ENCODE results near the gene ZNF264. TPM values are rescaled to one million over a fixed set of nuclear protein-coding genes. Genes with fewer than 3 reads are reported as not detected.

Gene ZNF264
- total and polyA plus RNA-seq, 7 experiments from 2014 or later, result 25.6 to 65.9 (median 36.6) TPM

DNA sequence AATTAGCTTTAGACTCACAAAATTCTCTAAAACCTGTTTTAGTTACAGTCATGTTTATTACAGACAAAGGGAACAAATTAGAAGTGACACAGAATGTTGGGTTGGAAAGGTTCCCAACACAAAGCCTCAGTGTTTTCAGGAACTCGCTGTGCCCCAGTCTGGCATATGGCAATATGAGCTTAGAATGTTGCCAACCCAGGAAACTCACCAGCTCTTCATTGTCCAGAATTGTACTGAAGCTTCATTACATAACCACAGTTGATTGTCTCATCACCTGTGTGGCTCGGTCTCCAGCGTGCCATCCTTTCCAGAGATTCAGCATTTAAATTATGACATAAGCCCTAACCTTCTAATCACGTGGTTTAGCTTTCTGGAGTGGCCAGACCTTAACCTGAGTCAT lies 19.1 kb downstream of the ZNF264 start:
- H3K27ac Mint-ChIP-seq, result no peak overlapping the region
- CTCF ChIA-PET, result interaction anchor here (0.6 kb wide), 1 partner anchor 738 kb away, joined by 3 read pairs; no protein-coding TSS in a partner anchor
- H3K27ac ChIP-seq (ENCODE audit: low read depth, low read length), result no peak overlapping the region
- no peaks in the 10 kb centered on the region for H3K27me3 Mint-ChIP-seq
- no peak overlapping the region for H3K4me3 ChIP-seq (ENCODE audit: low read length)
- POLR2A ChIA-PET, result no interaction called here
- no peak overlapping the region for H3K4me3 Mint-ChIP-seq
- H3K4me1 Mint-ChIP-seq, result peaks cover 0 to 4% (median 0%) of the 10 kb centered on the region in 7 donors
- intact Hi-C loops (cut with micrococcal nuclease), result no loop called here
- peaks cover 0 to 78% (median 30%) of the 10 kb centered on the region in 3 experiments for H3K9me3 ChIP-seq (ENCODE audit: control insufficient read depth in 2 of 3, low read length in 3 of 3)
- ATAC-seq (no peak), DNase-seq (no peak)
- no peaks in the 10 kb centered on the region for H3K4me1 ChIP-seq (ENCODE audit: control insufficient read depth in 2 of 2, insufficient read depth in 2 of 2, low read length in 2 of 2)
- H3K36me3 Mint-ChIP-seq, result peaks cover 42 to 97% (median 81%) of the 10 kb centered on the region in 5 donors
- H3K9me3 Mint-ChIP-seq, result peaks cover 12 to 92% (median 60%) of the 10 kb centered on the region in 11 donors
- H3K36me3 ChIP-seq (ENCODE audit: control insufficient read depth in 2 of 3, insufficient read depth in 3 of 3, low read length in 3 of 3), result peaks cover 27 to 75% (median 32%) of the 10 kb centered on the region in 3 experiments
- no peaks in the 10 kb centered on the region for H3K27me3 ChIP-seq (ENCODE audit: control insufficient read depth in 2 of 2, insufficient read depth in 2 of 2, low read length in 2 of 2)

DNA sequence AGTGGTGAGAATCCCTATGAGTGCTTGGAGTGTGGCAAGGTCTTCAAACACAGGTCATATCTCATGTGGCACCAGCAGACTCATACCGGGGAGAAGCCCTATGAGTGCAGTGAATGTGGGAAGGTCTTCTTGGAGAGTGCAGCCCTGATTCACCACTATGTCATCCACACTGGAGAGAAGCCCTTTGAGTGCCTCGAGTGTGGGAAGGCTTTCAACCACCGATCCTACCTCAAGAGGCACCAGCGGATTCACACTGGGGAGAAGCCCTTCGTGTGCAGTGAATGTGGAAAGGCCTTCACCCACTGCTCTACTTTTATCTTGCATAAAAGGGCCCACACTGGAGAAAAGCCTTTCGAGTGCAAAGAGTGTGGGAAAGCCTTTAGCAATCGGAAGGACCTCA lies 20.8 kb downstream of the ZNF264 start:
- ChIA-PET CTCF (no interaction called here), POLR2A (no interaction called here)
- DNase-seq (no peak), ATAC-seq (no peak)
- peaks cover 23 to 60% (median 28%) of the 10 kb centered on the region in 3 experiments for H3K36me3 ChIP-seq (ENCODE audit: control insufficient read depth in 2 of 3, insufficient read depth in 3 of 3, low read length in 3 of 3)
- H3K27me3 Mint-ChIP-seq, result no peaks in the 10 kb centered on the region
- peaks cover 43 to 97% (median 84%) of the 10 kb centered on the region in 5 donors for H3K36me3 Mint-ChIP-seq
- H3K27ac Mint-ChIP-seq, result no peak overlapping the region
- peaks cover 0 to 81% (median 39%) of the 10 kb centered on the region in 3 experiments for H3K9me3 ChIP-seq (ENCODE audit: control insufficient read depth in 2 of 3, low read length in 3 of 3)
- no peaks in the 10 kb centered on the region for H3K4me1 ChIP-seq (ENCODE audit: control insufficient read depth in 2 of 2, insufficient read depth in 2 of 2, low read length in 2 of 2)
- H3K27me3 ChIP-seq (ENCODE audit: control insufficient read depth in 2 of 2, insufficient read depth in 2 of 2, low read length in 2 of 2), result no peaks in the 10 kb centered on the region
- intact Hi-C loops (cut with micrococcal nuclease), result no loop called here
- no peak overlapping the region for H3K4me3 ChIP-seq (ENCODE audit: low read length)
- peak overlapping the region in 1 of 10 donors; percentile 16 for H3K4me3 Mint-ChIP-seq
- peaks cover 0 to 4% (median 0%) of the 10 kb centered on the region in 7 donors for H3K4me1 Mint-ChIP-seq
- no peak overlapping the region for H3K27ac ChIP-seq (ENCODE audit: low read depth, low read length)
- H3K9me3 Mint-ChIP-seq, result peaks cover 12 to 96% (median 67%) of the 10 kb centered on the region in 11 donors

DNA sequence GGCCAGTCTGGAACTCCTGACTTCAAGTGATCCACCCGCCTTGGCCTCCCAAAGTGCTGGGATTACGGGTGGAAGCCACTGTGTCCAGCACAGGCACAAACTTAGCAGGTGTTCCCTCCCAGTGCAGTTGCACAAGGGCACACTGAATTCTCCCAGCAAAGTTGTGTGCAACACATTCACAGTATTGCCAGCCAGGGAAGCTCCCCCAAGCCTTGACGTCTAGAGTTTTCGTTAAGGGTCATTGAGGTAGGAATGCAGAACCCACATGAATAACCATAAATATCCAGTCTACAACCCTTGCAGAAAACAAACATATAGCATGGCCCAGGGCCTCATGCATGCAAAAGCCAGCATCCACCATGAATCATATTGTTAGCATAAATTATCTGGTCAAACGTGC lies 36.2 kb downstream of the ZNF264 start:
- ChIA-PET CTCF (no interaction called here), POLR2A (no interaction called here)
- Mint-ChIP-seq H3K9me3 (peaks cover 9 to 83% (median 34%) of the 10 kb centered on the region in 11 donors), H3K4me1 (no peaks in the 10 kb centered on the region), H3K27me3 (peaks cover 0 to 8% (median 4%) of the 10 kb centered on the region in 5 donors), H3K4me3 (no peak overlapping the region), H3K36me3 (peaks cover 4 to 27% (median 22%) of the 10 kb centered on the region in 5 donors), H3K27ac (no peak overlapping the region)
- intact Hi-C loops (cut with micrococcal nuclease), result no loop called here
- Histone ChIP-seq H3K4me1 (ENCODE audit: control insufficient read depth in 2 of 2, insufficient read depth in 2 of 2, low read length in 2 of 2) (no peaks in the 10 kb centered on the region), H3K36me3 (ENCODE audit: control insufficient read depth in 2 of 3, insufficient read depth in 3 of 3, low read length in 3 of 3) (no peaks in the 10 kb centered on the region), H3K4me3 (ENCODE audit: low read length) (no peak overlapping the region), H3K9me3 (ENCODE audit: control insufficient read depth in 2 of 3, low read length in 3 of 3) (peaks cover 0 to 28% (median 0%) of the 10 kb centered on the region in 3 experiments), H3K27me3 (ENCODE audit: control insufficient read depth in 2 of 2, insufficient read depth in 2 of 2, low read length in 2 of 2) (no peaks in the 10 kb centered on the region), H3K27ac (ENCODE audit: low read depth, low read length) (no peak overlapping the region)
- DNase-seq, result no peak
- no peak for ATAC-seq

DNA sequence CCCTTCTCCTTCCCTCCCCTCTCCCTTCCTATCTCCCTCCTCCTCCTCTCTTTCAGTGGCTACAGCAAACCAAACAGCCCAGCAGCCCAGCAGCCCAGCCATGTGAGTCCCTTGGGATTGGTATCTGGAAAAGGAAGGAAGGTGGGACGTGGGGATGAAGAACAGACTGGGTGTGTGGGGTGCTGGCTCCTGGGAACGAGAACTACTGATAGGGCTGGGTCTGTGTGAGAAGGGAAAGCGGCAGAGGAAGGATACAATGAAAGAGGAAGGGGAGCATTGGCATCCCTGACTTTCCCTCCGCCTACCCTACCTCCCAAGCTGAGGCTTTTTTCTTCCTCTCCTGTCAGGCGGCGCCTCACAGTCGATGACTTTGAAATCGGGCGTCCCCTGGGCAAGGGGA lies 40.4 kb downstream of the ZNF264 start:
- H3K27ac ChIP-seq (ENCODE audit: low read depth, low read length), result no peak overlapping the region
- Mint-ChIP-seq H3K4me3 (no peak overlapping the region), H3K36me3 (peaks cover 4 to 16% (median 11%) of the 10 kb centered on the region in 5 donors), H3K27ac (no peak overlapping the region), H3K4me1 (no peaks in the 10 kb centered on the region), H3K27me3 (peaks cover 0 to 21% (median 4%) of the 10 kb centered on the region in 5 donors), H3K9me3 (peaks cover 4 to 52% (median 16%) of the 10 kb centered on the region in 11 donors)
- no peaks in the 10 kb centered on the region for H3K27me3 ChIP-seq (ENCODE audit: control insufficient read depth in 2 of 2, insufficient read depth in 2 of 2, low read length in 2 of 2)
- no peaks in the 10 kb centered on the region for H3K4me1 ChIP-seq (ENCODE audit: control insufficient read depth in 2 of 2, insufficient read depth in 2 of 2, low read length in 2 of 2)
- ChIA-PET POLR2A (no interaction called here), CTCF (no interaction called here)
- H3K36me3 ChIP-seq (ENCODE audit: control insufficient read depth in 2 of 3, insufficient read depth in 3 of 3, low read length in 3 of 3), result no peaks in the 10 kb centered on the region
- no peak overlapping the region for H3K4me3 ChIP-seq (ENCODE audit: low read length)
- DNase-seq, result no peak
- H3K9me3 ChIP-seq (ENCODE audit: control insufficient read depth in 2 of 3, low read length in 3 of 3), result peaks cover 0 to 9% (median 0%) of the 10 kb centered on the region in 3 experiments
- ATAC-seq, result no peak
- intact Hi-C loops (cut with micrococcal nuclease), result no loop called here

DNA sequence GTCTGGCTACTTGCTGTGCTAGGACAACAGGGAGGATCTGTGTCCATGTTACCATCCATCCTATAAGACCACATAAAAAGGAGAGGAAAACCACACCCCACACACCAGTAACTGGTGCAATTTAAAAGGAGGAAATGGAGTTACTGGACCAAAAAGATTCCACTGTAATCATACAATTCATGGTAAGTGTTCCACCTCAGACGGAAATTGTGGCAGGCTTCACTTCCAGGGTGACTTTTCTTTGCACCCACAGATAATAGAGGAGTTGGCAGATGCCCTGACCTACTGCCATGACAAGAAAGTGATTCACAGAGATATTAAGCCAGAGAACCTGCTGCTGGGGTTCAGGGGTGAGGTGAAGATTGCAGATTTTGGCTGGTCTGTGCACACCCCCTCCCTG lies 41.9 kb downstream of the ZNF264 start:
- POLR2A ChIA-PET, result no interaction called here

DNA sequence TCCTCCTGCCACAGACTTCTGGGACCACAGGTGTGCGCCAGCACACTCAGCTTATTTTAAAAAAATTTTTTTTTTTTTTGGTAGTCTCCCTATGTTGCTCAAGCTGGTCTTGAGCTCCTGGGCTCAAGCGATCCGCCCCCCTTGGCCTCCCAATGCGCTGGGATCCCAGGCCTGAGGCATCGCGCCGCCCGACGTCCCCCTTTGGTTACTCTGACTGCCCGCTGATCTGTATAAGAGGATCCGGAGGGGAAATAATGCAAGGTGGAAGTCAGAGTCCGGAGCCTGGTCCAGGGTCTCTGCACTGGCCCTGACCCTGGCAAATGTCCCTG lies 48.6 kb downstream of the ZNF264 start:
- ATAC-seq (peak; percentile 0), DNase-seq (no peak)
- peaks cover 3 to 12% (median 5%) of the 10 kb centered on the region in 11 donors for H3K9me3 Mint-ChIP-seq
- intact Hi-C loops (cut with micrococcal nuclease), result loop anchor here (1.0 to 5.0 kb wide), 21 partner anchors 40 to 1212 kb away; partner anchors contain the start of genes TRAPPC2B (in 2 of the 2), ZNF264 (in 2 of the 2), ZNF304 (in 2 of the 2) and ZNF460 (in 2 of the 2)
- Histone ChIP-seq H3K27me3 (ENCODE audit: control insufficient read depth in 2 of 2, insufficient read depth in 2 of 2, low read length in 2 of 2) (no peaks in the 10 kb centered on the region), H3K36me3 (ENCODE audit: control insufficient read depth in 2 of 3, insufficient read depth in 3 of 3, low read length in 3 of 3) (peaks cover 0 to 28% (median 5%) of the 10 kb centered on the region in 3 experiments), H3K4me1 (ENCODE audit: control insufficient read depth in 2 of 2, insufficient read depth in 2 of 2, low read length in 2 of 2) (peaks cover 19% of the 10 kb centered on the region in 2 donors), H3K27ac (ENCODE audit: low read depth, low read length) (peak overlapping the region; percentile 95), H3K9me3 (ENCODE audit: control insufficient read depth in 2 of 3, low read length in 3 of 3) (no peaks in the 10 kb centered on the region), H3K4me3 (ENCODE audit: low read length) (peak overlapping the region; percentile 73)
- H3K27ac Mint-ChIP-seq, result peak overlapping the region; percentile 96 to 99 (median 97)
- ChIA-PET POLR2A (interaction anchor here (0.6 to 2.6 kb wide), 5 partner anchors 40 to 763 kb away, joined by 3 to 10 read pairs (median 4); partner anchors contain the start of genes ZNF264, ZNF460, ZNF548 and ZNF606), CTCF (no interaction called here)
- peaks cover 7 to 31% (median 25%) of the 10 kb centered on the region in 5 donors for H3K36me3 Mint-ChIP-seq
- H3K4me1 Mint-ChIP-seq, result peaks cover 20 to 42% (median 36%) of the 10 kb centered on the region in 7 donors
- H3K27me3 Mint-ChIP-seq, result peaks cover 0 to 5% (median 0%) of the 10 kb centered on the region in 5 donors
- peak overlapping the region; percentile 88 to 97 (median 94) for H3K4me3 Mint-ChIP-seq

More for the DNA sequence above, 41.9 kb downstream of the ZNF264 start:
- no peaks in the 10 kb centered on the region for H3K27me3 ChIP-seq (ENCODE audit: control insufficient read depth in 2 of 2, insufficient read depth in 2 of 2, low read length in 2 of 2)
- intact Hi-C loops (cut with micrococcal nuclease), result no loop called here
- no peak overlapping the region for H3K4me3 ChIP-seq (ENCODE audit: low read length)
- Mint-ChIP-seq H3K27ac (no peak overlapping the region), H3K36me3 (peaks cover 2 to 13% (median 6%) of the 10 kb centered on the region in 5 donors), H3K4me3 (no peak overlapping the region), H3K4me1 (no peaks in the 10 kb centered on the region), H3K9me3 (peaks cover 0 to 41% (median 10%) of the 10 kb centered on the region in 11 donors), H3K27me3 (peaks cover 0 to 21% (median 4%) of the 10 kb centered on the region in 5 donors)
- DNase-seq, result no peak
- CTCF ChIA-PET, result no interaction called here
- no peaks in the 10 kb centered on the region for H3K4me1 ChIP-seq (ENCODE audit: control insufficient read depth in 2 of 2, insufficient read depth in 2 of 2, low read length in 2 of 2)
- ATAC-seq, result no peak
- H3K36me3 ChIP-seq (ENCODE audit: control insufficient read depth in 2 of 3, insufficient read depth in 3 of 3, low read length in 3 of 3), result no peaks in the 10 kb centered on the region
- no peak overlapping the region for H3K27ac ChIP-seq (ENCODE audit: low read depth, low read length)
- H3K9me3 ChIP-seq (ENCODE audit: control insufficient read depth in 2 of 3, low read length in 3 of 3), result peaks cover 0 to 9% (median 0%) of the 10 kb centered on the region in 3 experiments

All from naive thymus-derived CD4-positive, alpha-beta T cell (primary cell).